ENCODE measurements around the gene FDXACB1. TPM values are rescaled to one million over a fixed set of nuclear protein-coding genes. Genes with fewer than 3 reads are reported as not detected.

The FDXACB1 gene
- total and polyA plus RNA-seq, 9 of the 15 experiments (the other 6 are each of a cell fraction or from before 2014, with no cell fraction given): 3.2 to 7.5 (median 5.3) TPM

- TF ChIP-seq PRDM10 (IDR thresholded peaks at IDR 0.05; ENCODE audit: partially characterized antibody) (peak; percentile 77), JUND (IDR thresholded peaks at IDR 0.05; ENCODE audit: borderline replicate concordance, low read depth, low read length) (no peak), JUND (tag; IDR thresholded peaks at IDR 0.05; ENCODE audit: borderline replicate concordance, low read depth, low read length) (0 out of 3 replicates have a peak, but pooled peaks have one; percentile 19), FOXM1 (IDR thresholded peaks at IDR 0.05; ENCODE audit: low read depth) (peak; percentile 36; the same call in 1 of the 2 replicates), FOXM1 (CRISPR knock-in tag; IDR thresholded peaks at IDR 0.05; ENCODE audit: low read depth) (no peak), NCOR1 (IDR thresholded peaks at IDR 0.05) (peak; percentile 76), KDM1A (IDR thresholded peaks at IDR 0.05) (peak; percentile 73 to 78; a peak in 3 of 4 replicates), CBFA2T2 (conservative IDR thresholded peaks at IDR 0.05) (peak; percentile 82), PKNOX1 (IDR thresholded peaks at IDR 0.05) (0 out of 2 replicates have a peak, but pooled peaks have one; percentile 5), SP1 (CRISPR knock-in tag; IDR thresholded peaks at IDR 0.05) (peak; percentile 23; the same call in 1 of the 2 replicates), RNF2 (IDR thresholded peaks at IDR 0.05) (peak; percentile 46; the same call in 1 of the 2 replicates), DPF2 (IDR thresholded peaks at IDR 0.05) (peak; percentile 92), ARID1B (IDR thresholded peaks at IDR 0.05) (peak; percentile 96), CBX3 (IDR thresholded peaks at IDR 0.05; ENCODE audit: borderline replicate concordance in 1 of 2, low read length in 2 of 2) (peak in 1 of 2 experiments; percentile 69; a peak in 2 of 3 replicates), GABPB1 (CRISPR knock-in tag; IDR thresholded peaks at IDR 0.05) (peak; percentile 45; the same call in 1 of the 2 replicates), NFIC (IDR thresholded peaks at IDR 0.05) (peak; percentile 69), CREB1 (IDR thresholded peaks at IDR 0.05) (no peak), CREB1 (CRISPR knock-in tag; IDR thresholded peaks at IDR 0.05) (0 out of 2 replicates have a peak, but pooled peaks have one; percentile 22), LCOR (CRISPR knock-in tag; IDR thresholded peaks at IDR 0.05) (0 out of 2 replicates have a peak, but pooled peaks have one; percentile 47), TOE1 (IDR thresholded peaks at IDR 0.05; ENCODE audit: borderline replicate concordance) (peak; percentile 14; the same call in 1 of the 2 replicates), TOE1 (CRISPR knock-in tag; IDR thresholded peaks at IDR 0.05; ENCODE audit: borderline replicate concordance, low read depth) (no peak), EHMT2 (IDR thresholded peaks at IDR 0.05) (peak; percentile 93)
- TF ChIP-seq, protein P1, sequence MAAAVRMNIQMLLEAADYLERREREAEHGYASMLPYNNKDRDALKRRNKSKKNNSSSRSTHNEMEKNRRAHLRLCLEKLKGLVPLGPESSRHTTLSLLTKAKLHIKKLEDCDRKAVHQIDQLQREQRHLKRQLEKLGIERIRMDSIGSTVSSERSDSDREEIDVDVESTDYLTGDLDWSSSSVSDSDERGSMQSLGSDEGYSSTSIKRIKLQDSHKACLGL (CRISPR knock-in tag; IDR thresholded peaks at IDR 0.05; ENCODE audit: borderline replicate concordance, poor library complexity, severe bottlenecking): no peak
Observed at GRCh38 chr11:111910676-111911562, 32.0 kb upstream of the FDXACB1 start (continued).

Data from K562 (cell line).